Right kidney (tissue), 1 donor: ENCODE results near the gene RNF213.
"Not testable (repeated sequence)": the region's sequence is repeated elsewhere in the genome, so short reads cannot be mapped to it uniquely, and the experiment has no call there.

Source experiments
- DNase-seq: peaks from one replicate; pipeline ENCODE4 v3.0.0-alpha.2; 2016

The RNF213 gene

GRCh38 chr17:80394629-80395216 lies 134.1 kb downstream of the RNF213 start:
- DNase-seq = no peak

- DNase-seq = no peak
Observed at GRCh38 chr17:80395402-80396151, 134.9 kb downstream of the RNF213 start.

- DNase-seq = no peak
Observed at GRCh38 chr17:80396157-80397033, 135.7 kb downstream of the RNF213 start.

GRCh38 chr17:80397034-80397387 lies 136.4 kb downstream of the RNF213 start:
- DNase-seq = no peak

GRCh38 chr17:80397686-80398085 lies 137.0 kb downstream of the RNF213 start:
- DNase-seq = no peak

GRCh38 chr17:80401086-80401485 lies 140.4 kb downstream of the RNF213 start:
- DNase-seq = not testable (repeated sequence)

- DNase-seq = not testable (repeated sequence)
Observed at GRCh38 chr17:80402102-80402501, 141.4 kb downstream of the RNF213 start.

- DNase-seq = no peak
Observed at GRCh38 chr17:80402959-80403358, 142.3 kb downstream of the RNF213 start.

- DNase-seq = no peak
Observed at GRCh38 chr17:80406146-80406545, 145.5 kb downstream of the RNF213 start.

GRCh38 chr17:80407917-80408316 lies 147.3 kb downstream of the RNF213 start:
- DNase-seq = not testable (repeated sequence)

- DNase-seq = no peak
Observed at GRCh38 chr17:80408872-80409271, 148.2 kb downstream of the RNF213 start.

- DNase-seq = no peak
Observed at GRCh38 chr17:80409626-80410025, 149.0 kb downstream of the RNF213 start.

GRCh38 chr17:80410441-80411087 lies 149.9 kb downstream of the RNF213 start:
- not testable (repeated sequence) for DNase-seq

- DNase-seq = no peak
Observed at GRCh38 chr17:80413771-80414507, 153.3 kb downstream of the RNF213 start.

GRCh38 chr17:80414508-80414802 lies 153.8 kb downstream of the RNF213 start:
- DNase-seq = no peak

GRCh38 chr17:80414803-80415625 lies 154.4 kb downstream of the RNF213 start, which contains the start of gene ENDOV:
ENDOV (plus strand) TSS chr17:80415167; CDS start chr17:80415195, 28 bp downstream.
- peak; percentile 100 for DNase-seq

GRCh38 chr17:80415626-80416137 lies 155.0 kb downstream of the RNF213 start:
- DNase-seq = no peak

- no peak for DNase-seq
Observed at GRCh38 chr17:80416260-80416939, 155.7 kb downstream of the RNF213 start.

GRCh38 chr17:80416940-80417293 lies 156.3 kb downstream of the RNF213 start:
- no peak for DNase-seq

GRCh38 chr17:80418589-80418988 lies 157.9 kb downstream of the RNF213 start:
- DNase-seq = no peak
